Parathyroid adenoma (tissue), 2 donors: ENCODE results near the gene TMEM219.

Experiments used
- H2AFZ ChIP-seq: fragments of 300-600 bp; sonication (generic); one replicate; pipeline ENCODE4 v1.7.0; 2017; ENCODE audit warnings: antibody characterized with exemption, mild to moderate bottlenecking
- H3K27ac ChIP-seq: fragments of 300-600 bp; sonication (generic); one replicate; pipeline ENCODE4 v1.7.0; 2017
- H3K27me3 ChIP-seq: fragments of 300-600 bp; sonication (generic); one replicate; pipeline ENCODE4 v1.7.0; 2017; ENCODE audit warnings: low read length; ENCODE audit not compliant: control insufficient read depth, insufficient read depth
- H3K36me3 ChIP-seq: fragments of 300-600 bp; sonication (generic); one replicate; pipeline ENCODE4 v1.7.0; 2017; ENCODE audit warnings: low read length; ENCODE audit not compliant: control insufficient read depth, insufficient read depth
- H3K4me1 ChIP-seq: fragments of 300-600 bp; sonication (generic); one replicate; pipeline ENCODE4 v1.7.0; 2017; ENCODE audit warnings: control low read depth
- H3K4me2 ChIP-seq: fragments of 300-600 bp; sonication (generic); one replicate; pipeline ENCODE4 v1.7.0; 2017; ENCODE audit warnings: low read length
- H3K4me3 ChIP-seq: fragments of 300-600 bp; sonication (generic); one replicate; pipeline ENCODE4 v1.7.0; 2017; ENCODE audit warnings: low read depth, low read length
- H3K79me2 ChIP-seq: fragments of 300-600 bp; sonication (generic); one replicate; pipeline ENCODE4 v1.7.0; 2017; ENCODE audit warnings: control low read depth
- H3K9ac ChIP-seq: fragments of 300-600 bp; sonication (generic); one replicate; pipeline ENCODE4 v1.7.0; 2017; ENCODE audit warnings: mild to moderate bottlenecking
- H3K9me3 ChIP-seq: fragments of 300-600 bp; sonication (generic); one replicate; pipeline ENCODE4 v1.7.0; 2017; ENCODE audit warnings: low read length; ENCODE audit not compliant: control insufficient read depth
- TF ChIP-seq, protein P1 (sequence below): fragments of 300-600 bp; sonication (generic); IDR thresholded peaks from one replicate; pipeline ENCODE4 v1.7.0; 2017; ENCODE audit warnings: antibody characterized with exemption, mild to moderate bottlenecking
- donor health status: primary hyperparathyroidism.

Gene TMEM219

GRCh38 chr16:29962344-29962994 lies 590 bp downstream of the TMEM219 start:
- TF ChIP-seq, protein P1, sequence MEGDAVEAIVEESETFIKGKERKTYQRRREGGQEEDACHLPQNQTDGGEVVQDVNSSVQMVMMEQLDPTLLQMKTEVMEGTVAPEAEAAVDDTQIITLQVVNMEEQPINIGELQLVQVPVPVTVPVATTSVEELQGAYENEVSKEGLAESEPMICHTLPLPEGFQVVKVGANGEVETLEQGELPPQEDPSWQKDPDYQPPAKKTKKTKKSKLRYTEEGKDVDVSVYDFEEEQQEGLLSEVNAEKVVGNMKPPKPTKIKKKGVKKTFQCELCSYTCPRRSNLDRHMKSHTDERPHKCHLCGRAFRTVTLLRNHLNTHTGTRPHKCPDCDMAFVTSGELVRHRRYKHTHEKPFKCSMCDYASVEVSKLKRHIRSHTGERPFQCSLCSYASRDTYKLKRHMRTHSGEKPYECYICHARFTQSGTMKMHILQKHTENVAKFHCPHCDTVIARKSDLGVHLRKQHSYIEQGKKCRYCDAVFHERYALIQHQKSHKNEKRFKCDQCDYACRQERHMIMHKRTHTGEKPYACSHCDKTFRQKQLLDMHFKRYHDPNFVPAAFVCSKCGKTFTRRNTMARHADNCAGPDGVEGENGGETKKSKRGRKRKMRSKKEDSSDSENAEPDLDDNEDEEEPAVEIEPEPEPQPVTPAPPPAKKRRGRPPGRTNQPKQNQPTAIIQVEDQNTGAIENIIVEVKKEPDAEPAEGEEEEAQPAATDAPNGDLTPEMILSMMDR: no peak
- no peaks in the 10 kb centered on the region for H3K9me3 ChIP-seq
- peak overlapping the region; percentile 93 for H3K4me3 ChIP-seq
- H3K27me3 ChIP-seq: no peaks in the 10 kb centered on the region
- H3K36me3 ChIP-seq: no peaks in the 10 kb centered on the region
- H3K9ac ChIP-seq: no peak overlapping the region
- H3K4me1 ChIP-seq: peaks cover 5% of the 10 kb centered on the region
- H3K79me2 ChIP-seq: no peaks in the 10 kb centered on the region
- H3K4me2 ChIP-seq: peak overlapping the region; percentile 80
- H2AFZ ChIP-seq: peak overlapping the region; percentile 100
- peak overlapping the region; percentile 76 for H3K27ac ChIP-seq

GRCh38 chr16:29963021-29963743 lies 1.3 kb downstream of the TMEM219 start:
- H3K9me3 ChIP-seq: no peaks in the 10 kb centered on the region
- peak overlapping the region; percentile 76 for H3K27ac ChIP-seq
- no peak overlapping the region for H3K9ac ChIP-seq
- H2AFZ ChIP-seq: peak overlapping the region; percentile 100
- TF ChIP-seq, protein P1: no peak
- no peaks in the 10 kb centered on the region for H3K36me3 ChIP-seq
- no peak overlapping the region for H3K4me2 ChIP-seq
- no peaks in the 10 kb centered on the region for H3K27me3 ChIP-seq
- H3K4me1 ChIP-seq: peaks cover 5% of the 10 kb centered on the region
- H3K79me2 ChIP-seq: no peaks in the 10 kb centered on the region
- H3K4me3 ChIP-seq: no peak overlapping the region

- H3K4me3 ChIP-seq: no peak overlapping the region
- no peak overlapping the region for H3K27ac ChIP-seq
- H3K36me3 ChIP-seq: no peaks in the 10 kb centered on the region
Measured at GRCh38 chr16:29968205-29968604, 6.3 kb downstream of the TMEM219 start.

DNA sequence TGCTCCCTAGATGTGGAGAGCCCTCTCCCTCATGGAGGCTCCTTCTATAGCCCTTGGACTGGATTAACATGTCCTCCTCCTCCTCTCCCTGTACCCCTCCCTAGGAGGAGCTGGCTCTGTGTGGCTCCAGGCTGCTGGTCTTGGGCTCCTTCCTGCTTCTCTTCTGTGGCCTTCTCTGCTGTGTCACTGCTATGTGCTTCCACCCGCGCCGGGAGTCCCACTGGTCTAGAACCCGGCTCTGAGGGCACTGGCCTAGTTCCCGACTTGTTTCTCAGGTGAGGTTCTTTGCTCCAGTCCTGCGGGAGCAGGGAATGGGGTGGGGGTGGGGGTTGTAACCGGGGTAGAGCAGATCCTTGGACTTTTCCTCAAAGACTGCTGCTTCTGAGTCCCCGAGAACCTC lies 9.4 kb downstream of the TMEM219 start:
- Histone ChIP-seq H3K27ac (no peak overlapping the region), H3K4me2 (no peak overlapping the region), H2AFZ (no peak overlapping the region), H3K9me3 (no peaks in the 10 kb centered on the region), H3K4me3 (no peak overlapping the region), H3K27me3 (no peaks in the 10 kb centered on the region), H3K79me2 (peaks cover 18% of the 10 kb centered on the region), H3K4me1 (peaks cover 13% of the 10 kb centered on the region), H3K9ac (no peak overlapping the region), H3K36me3 (no peaks in the 10 kb centered on the region)
- TF ChIP-seq, protein P1: no peak

More at GRCh38 chr16:29968205-29968604, 6.3 kb downstream of the TMEM219 start:
- TF ChIP-seq, protein P1: no peak
- Histone ChIP-seq H3K9me3 (no peaks in the 10 kb centered on the region), H3K4me2 (no peak overlapping the region), H3K27me3 (no peaks in the 10 kb centered on the region), H2AFZ (no peak overlapping the region), H3K79me2 (no peaks in the 10 kb centered on the region), H3K4me1 (no peaks in the 10 kb centered on the region), H3K9ac (no peak overlapping the region)
